Endothelial cell of umbilical vein (primary cell): Measurements from ENCODE around the gene BABAM2. TPM values are rescaled to one million over a fixed set of nuclear protein-coding genes. Genes with fewer than 3 reads are reported as not detected.

Experiments used
- BruUV-seq: library from RNA; stranded (reverse); fragments of 400-500 nt; replicated peaks from 2 replicates; lab custom pipeline; 2021; lab: Mats Ljungman, UMichigan
- CTCF ChIA-PET: fragments of 300-600, 350-600 bp; sonication (Branson Sonifier 250); formaldehyde crosslinking; loops from one replicate; lab custom pipeline; 2021; ENCODE audit warnings: antibody characterized with exemption, inconsistent platforms; lab: Charles Lee
- POLR2A ChIA-PET: fragments of 300-600, 350-600 bp; sonication (Branson Sonifier 250); formaldehyde crosslinking; loops from one replicate; lab custom pipeline; 2021; ENCODE audit warnings: antibody characterized with exemption, inconsistent platforms; lab: Charles Lee
- DNase-seq: peaks from one replicate; pipeline ENCODE4 v3.0.0-alpha.2; 2011; ENCODE audit warnings: low read depth, low spot score
- FAIRE-seq: peaks from 2 replicates; lab custom pipeline; 2011; peaks lifted over from hg19 to GRCh38; lab: Jason Lieb, UNC
- H2AFZ ChIP-seq: 2 replicates; pipeline ENCODE4 v1.6.0; 2012; ENCODE audit warnings: low read depth, low read length, control low read depth, inconsistent platforms
- H3K27ac ChIP-seq: 2 replicates; pipeline ENCODE4 v1.5.1; 2011; ENCODE audit warnings: low read depth, mild to moderate bottlenecking, control low read depth, low read length, moderate library complexity; ENCODE audit not compliant: insufficient read depth
- H3K27me3 ChIP-seq, 2 experiments: 2 replicates each; pipeline versions ENCODE4 v1.6.0 to v1.6.1; 2011; ENCODE audit warnings: low read length in 2 of 2, mixed read lengths in 1 of 2; ENCODE audit not compliant: control insufficient read depth in 2 of 2, insufficient read depth in 2 of 2
- H3K36me3 ChIP-seq, 2 experiments: 2 replicates in 1 of 2; 3 replicates in 1 of 2; pipeline ENCODE4 v1.5.1; 2011; ENCODE audit warnings: low read length in 2 of 2, mild to moderate bottlenecking in 1 of 2, moderate library complexity in 1 of 2; ENCODE audit not compliant: control insufficient read depth in 2 of 2, insufficient read depth in 2 of 2; ENCODE audit errors: extremely low read depth in 1 of 2
- H3K4me1 ChIP-seq: 3 replicates; pipeline ENCODE4 v1.5.1; 2011; ENCODE audit warnings: mild to moderate bottlenecking, low read length; ENCODE audit not compliant: control insufficient read depth, insufficient read depth; ENCODE audit errors: extremely low read depth
- H3K4me2 ChIP-seq: 2 replicates; pipeline ENCODE4 v1.6.1; 2011; ENCODE audit warnings: low read length, control low read depth, mixed read lengths; ENCODE audit not compliant: insufficient read depth
- H3K4me3 ChIP-seq, 3 experiments: fragments of 200-600 bp in 1 of 3; sonication (generic), shearing (Covaris generic) in 1 of 3; replicated peaks in 1 of 3; 2 replicates each; pipeline ENCODE4 v1.5.1; 2011 to 2016; ENCODE audit warnings: control low read depth in 3 of 3, low read length in 3 of 3, mild to moderate bottlenecking in 2 of 3, inconsistent platforms in 1 of 3, low read depth in 1 of 3, moderate library complexity in 1 of 3; ENCODE audit not compliant: insufficient read depth in 1 of 3
- H3K79me2 ChIP-seq: 2 replicates; pipeline ENCODE4 v1.6.0; 2012; ENCODE audit warnings: low read length, inconsistent platforms; ENCODE audit not compliant: control insufficient read depth, insufficient read depth
- H3K9ac ChIP-seq: replicated peaks from 2 replicates; pipeline ENCODE3; 2011; ENCODE audit warnings: low read length, control low read depth; ENCODE audit not compliant: insufficient read depth; ENCODE audit errors: extremely low read depth
- H3K9me1 ChIP-seq: replicated peaks from 3 replicates; pipeline ENCODE4 v1.6.0; 2011; ENCODE audit warnings: mild to moderate bottlenecking, low read length; ENCODE audit not compliant: control insufficient read depth, insufficient read depth; ENCODE audit errors: extremely low read depth
- H3K9me3 ChIP-seq: replicated peaks from 2 replicates; pipeline ENCODE4 v1.5.1; 2012; ENCODE audit warnings: low read length, inconsistent platforms; ENCODE audit not compliant: control insufficient read depth, insufficient read depth
- H4K20me1 ChIP-seq: replicated peaks from 2 replicates; pipeline ENCODE3; 2011; ENCODE audit warnings: mild to moderate bottlenecking, low read length; ENCODE audit not compliant: control insufficient read depth, insufficient read depth; ENCODE audit errors: extremely low read depth
- CTCF ChIP-seq, 2 donors: IDR thresholded peaks; 1 replicate in 1 of 2; 2 replicates in 1 of 2; pipeline ENCODE4 v1.5.1; 2011; ENCODE audit warnings: low read length in 2 of 2, mild to moderate bottlenecking in 2 of 2, moderate library complexity in 2 of 2, control low read depth in 1 of 2, inconsistent platforms in 1 of 2, low read depth in 1 of 2; ENCODE audit not compliant: insufficient read depth in 1 of 2; ENCODE audit errors: extremely low read depth in 1 of 2
- EZH2 ChIP-seq: IDR thresholded peaks from 2 replicates; pipeline ENCODE4 v1.6.1; 2012; ENCODE audit warnings: borderline replicate concordance, low read depth, mild to moderate bottlenecking, moderate library complexity, low read length, inconsistent platforms; ENCODE audit not compliant: severe bottlenecking
- FOS ChIP-seq: IDR thresholded peaks from 2 replicates; pipeline ENCODE4 v1.6.1; 2011; ENCODE audit warnings: mild to moderate bottlenecking, low read length, moderate library complexity, borderline replicate concordance; ENCODE audit not compliant: insufficient read depth
- GATA2 ChIP-seq: IDR thresholded peaks from 2 replicates; pipeline ENCODE4 v1.7.0; 2011; ENCODE audit warnings: low read depth, mild to moderate bottlenecking, moderate library complexity, mixed read lengths, low read length; ENCODE audit not compliant: insufficient read length, insufficient read depth
- JUN ChIP-seq: IDR thresholded peaks from 2 replicates; pipeline ENCODE4 v1.6.1; 2011; ENCODE audit warnings: borderline replicate concordance, low read depth; ENCODE audit not compliant: insufficient read length, insufficient read depth
- MYC ChIP-seq: IDR thresholded peaks from one replicate; pipeline ENCODE4 v1.6.1; 2011; ENCODE audit warnings: mild to moderate bottlenecking, low read depth, low read length
- POLR2A ChIP-seq: IDR thresholded peaks from 2 replicates; pipeline ENCODE4 v1.6.1; 2012; ENCODE audit warnings: low read depth, mild to moderate bottlenecking, control low read depth, low read length
- POLR2AphosphoS5 ChIP-seq: IDR thresholded peaks from 2 replicates; pipeline ENCODE4 v1.6.1; 2012; ENCODE audit warnings: low read depth, mild to moderate bottlenecking, control low read depth, low read length, moderate library complexity; ENCODE audit not compliant: insufficient read depth
- dilution Hi-C: fragments of 300-500 bp; cut with MboI; formaldehyde crosslinking; loops from one replicate; pipeline ENCODE4 v1.15.0; 2019; ENCODE audit warnings: low sequenced_read_pairs; ENCODE audit not compliant: extremely low pct_ligation_motif_present
- intact Hi-C: fragments of 100-400 bp; cut with micrococcal nuclease; formaldehyde crosslinking; loops from one replicate; pipeline ENCODE4 v1.10.0; 2022
- polyA plus RNA-seq, 4 experiments: library from polyadenylated mRNA; depleted of rRNA in 3 of 4; stranded (reverse) in 3 of 4; unstranded in 1 of 4; fragments of >200 nt; gene quantifications; 2 replicates each; pipeline versions ENCODE4 v1.2.1 to v1.2.3, GENCODE V29; 2011 to 2012; ENCODE audit warnings: missing spikeins in 1 of 4
- total RNA-seq: library from RNA; stranded (reverse); gene quantifications from 2 replicates; pipeline ENCODE4 v1.2.3, GENCODE V29; 2021
- TF ChIP-seq, protein P1 (sequence below): IDR thresholded peaks from 2 replicates; pipeline ENCODE4 v1.6.1; 2011; ENCODE audit not compliant: insufficient read depth, insufficient read length

The BABAM2 gene
- total and polyA plus RNA-seq, 2 donors (not counting 3 experiments of a cell fraction or from before 2014, with no cell fraction given), result 19.9 to 27.6 TPM

DNA sequence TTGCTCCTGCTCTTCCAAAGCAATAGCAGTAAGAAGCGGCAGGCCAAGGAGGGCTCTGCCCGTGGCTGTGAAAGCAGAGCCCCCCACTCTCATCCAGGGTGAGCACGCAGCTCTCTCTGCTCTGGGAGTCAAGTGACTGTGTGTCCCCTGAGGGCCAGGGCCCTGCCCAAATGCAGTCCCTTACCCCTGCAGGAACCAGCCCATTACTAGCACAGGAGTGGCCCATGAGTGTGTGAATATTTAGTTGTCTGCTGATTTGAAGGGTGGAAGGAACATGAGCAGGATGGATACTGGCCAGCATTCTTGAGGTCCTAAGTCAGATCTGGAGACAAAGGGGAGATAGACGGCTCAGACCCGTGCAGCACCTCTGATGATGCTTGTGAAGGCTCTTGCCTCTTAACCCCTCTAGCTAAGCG, 432.5 kb downstream of the BABAM2 start:
- H4K20me1 ChIP-seq, result no peaks in the 10 kb centered on the region
- no peaks in the 10 kb centered on the region for H3K9me3 ChIP-seq
- H3K79me2 ChIP-seq, result no peaks in the 10 kb centered on the region
- dilution Hi-C loops (no loop called here), intact Hi-C loops (no loop called here)
- H3K9ac ChIP-seq, result no peak overlapping the region
- no peak overlapping the region for H3K4me2 ChIP-seq
- H3K9me1 ChIP-seq, result no peaks in the 10 kb centered on the region
- TF ChIP-seq GATA2 (no peak), POLR2A (no peak), MYC (no peak), CTCF (IDR thresholded peaks at IDR 0.05; ENCODE audit: extremely low read depth in 1 of 2, insufficient read depth in 1 of 2, low read depth in 1 of 2, low read length in 2 of 2) (no peak), POLR2AphosphoS5 (no peak)
- no peak overlapping the region for H2AFZ ChIP-seq
- no peak overlapping the region for H3K4me3 ChIP-seq
- H3K36me3 ChIP-seq, result no peaks in the 10 kb centered on the region
- POLR2A ChIA-PET, result no interaction called here
- no TSS peak for BruUV-seq
- FAIRE-seq (no peak), DNase-seq (no peak)
- H3K27ac ChIP-seq, result no peak overlapping the region
- H3K4me1 ChIP-seq, result no peaks in the 10 kb centered on the region
- no peaks in the 10 kb centered on the region for H3K27me3 ChIP-seq
- CTCF ChIA-PET, result interaction anchor here (1.4 to 1.7 kb wide), 2 partner anchors 11 to 68 kb away, joined by 3 read pairs; no protein-coding TSS in a partner anchor

DNA sequence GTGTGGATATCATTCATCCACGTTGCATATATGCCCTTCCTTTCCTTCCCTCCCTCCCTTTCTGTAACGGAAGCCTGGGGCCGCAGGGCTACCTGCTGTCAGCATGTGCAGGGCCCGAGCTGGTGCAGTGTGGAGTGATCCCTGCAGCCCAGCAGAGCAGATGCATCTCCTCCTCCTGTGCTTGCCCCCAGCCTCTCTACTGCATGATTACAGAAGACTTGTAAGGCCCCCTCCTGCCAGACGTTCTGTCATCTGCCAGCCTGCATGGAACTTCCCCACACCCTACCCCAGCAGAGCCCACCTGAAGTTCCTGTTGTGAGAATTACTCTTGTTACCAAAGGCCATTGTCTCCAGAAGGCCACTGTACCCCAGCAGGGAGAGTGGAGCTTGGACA, 434.6 kb downstream of the BABAM2 start:
- no peaks in the 10 kb centered on the region for H3K27me3 ChIP-seq
- DNase-seq, result no peak
- TF ChIP-seq MYC, result no peak
- no peak for TF ChIP-seq FOS
- TF ChIP-seq, protein P1, sequence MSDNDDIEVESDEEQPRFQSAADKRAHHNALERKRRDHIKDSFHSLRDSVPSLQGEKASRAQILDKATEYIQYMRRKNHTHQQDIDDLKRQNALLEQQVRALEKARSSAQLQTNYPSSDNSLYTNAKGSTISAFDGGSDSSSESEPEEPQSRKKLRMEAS, result no peak
- TF ChIP-seq POLR2A, result no peak
- TF ChIP-seq CTCF (IDR thresholded peaks at IDR 0.05; ENCODE audit: extremely low read depth in 1 of 2, insufficient read depth in 1 of 2, low read depth in 1 of 2, low read length in 2 of 2), result no peak
- TF ChIP-seq EZH2, result no peak
- no peak for TF ChIP-seq GATA2
- TF ChIP-seq POLR2AphosphoS5, result no peak
- no peak for TF ChIP-seq JUN
- BruUV-seq, result no TSS peak
- ChIA-PET POLR2A (no interaction called here), CTCF (no interaction called here)
- H2AFZ ChIP-seq, result no peak overlapping the region
- no peaks in the 10 kb centered on the region for H4K20me1 ChIP-seq
- H3K4me3 ChIP-seq, result no peak overlapping the region
- H3K9ac ChIP-seq, result no peak overlapping the region
- H3K4me1 ChIP-seq, result no peaks in the 10 kb centered on the region
- dilution Hi-C loops (no loop called here), intact Hi-C loops (no loop called here)
- H3K9me3 ChIP-seq, result no peaks in the 10 kb centered on the region
- H3K36me3 ChIP-seq, result no peaks in the 10 kb centered on the region
- no peak overlapping the region for H3K27ac ChIP-seq
- no peaks in the 10 kb centered on the region for H3K79me2 ChIP-seq
- FAIRE-seq, result no peak
- H3K4me2 ChIP-seq, result no peak overlapping the region
- no peaks in the 10 kb centered on the region for H3K9me1 ChIP-seq
